ENCODE measurements around the gene ZFP91.

Gene ZFP91

DNA sequence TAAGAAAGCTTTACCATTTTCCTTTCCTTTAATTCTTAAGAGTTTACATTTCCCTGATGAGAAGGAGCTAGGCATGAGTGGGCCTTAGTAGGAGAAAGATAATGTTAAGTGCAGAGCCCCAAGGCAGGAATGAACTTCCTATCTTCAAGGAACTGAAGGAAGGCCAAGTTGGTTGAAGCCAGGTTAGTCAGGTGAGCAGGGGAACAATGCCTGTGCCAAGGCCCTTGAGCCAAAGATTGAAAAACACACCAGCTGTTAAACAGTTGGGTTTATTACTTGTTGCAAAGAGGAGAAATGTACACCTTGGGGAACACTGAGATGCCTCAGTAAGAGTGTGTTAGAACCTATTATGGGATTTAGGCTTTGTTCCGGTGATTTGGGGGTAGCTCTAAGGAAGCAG lies 53.6 kb downstream of the ZFP91 start:
- DNase-seq = no peak

DNA sequence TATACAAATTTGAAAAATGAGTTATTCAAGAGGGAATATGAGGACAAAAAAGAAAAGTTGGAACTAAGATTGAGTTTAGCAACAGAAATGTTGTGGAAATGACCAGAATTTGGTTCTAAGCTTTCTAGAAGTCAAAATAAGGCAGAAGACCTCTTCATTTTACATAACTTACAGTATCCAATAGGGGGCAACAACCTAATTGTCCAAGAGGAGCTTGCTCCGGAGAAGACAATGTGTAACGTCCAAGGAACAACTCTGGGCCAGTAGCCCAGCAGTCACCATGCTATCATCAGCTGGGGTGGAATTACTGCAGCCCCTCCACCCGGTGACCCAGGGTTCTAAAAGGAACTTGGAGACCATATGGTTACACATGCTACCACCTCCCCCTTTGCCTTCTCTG lies 57.7 kb downstream of the ZFP91 start:
- DNase-seq = no peak

DNA sequence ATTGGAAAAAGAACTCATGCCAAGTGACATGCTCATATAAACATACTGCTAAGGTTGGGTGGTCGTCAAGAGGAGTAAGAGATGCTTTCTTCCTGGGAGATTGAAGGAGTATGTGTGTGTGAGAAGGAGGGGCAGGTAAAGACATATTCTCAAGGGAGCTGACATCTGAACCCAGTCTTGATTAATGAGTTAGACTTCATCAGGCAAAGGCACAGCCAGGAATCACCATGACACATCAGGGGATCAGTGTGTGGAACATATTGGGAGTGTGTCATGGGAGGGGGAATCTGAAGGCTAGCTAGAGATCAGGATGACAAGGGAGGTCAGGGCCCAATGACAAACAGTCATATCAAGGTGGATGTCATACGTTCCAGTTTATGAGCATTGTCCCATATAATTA lies 58.5 kb downstream of the ZFP91 start:
- DNase-seq = no peak

DNA sequence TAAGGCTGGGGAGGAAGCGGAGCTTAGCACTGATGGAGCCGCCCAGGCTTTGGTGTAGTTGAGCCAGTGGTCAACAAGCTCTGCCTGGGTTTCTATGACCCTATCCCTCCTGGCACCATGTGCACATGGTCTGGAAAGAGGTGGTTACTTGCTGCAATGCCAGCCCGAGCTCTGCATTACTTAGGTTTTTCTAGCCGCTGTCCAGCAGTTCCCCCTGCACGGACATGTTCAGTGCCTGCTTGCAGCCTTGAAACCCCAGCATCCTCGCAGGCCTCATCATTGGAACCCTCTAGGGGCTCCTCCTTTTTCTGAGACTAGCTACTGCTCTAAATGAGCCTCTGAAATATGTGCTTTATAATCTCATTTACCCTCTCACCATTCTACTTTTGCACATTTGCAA lies 60.2 kb downstream of the ZFP91 start:
- no peak for DNase-seq

DNA sequence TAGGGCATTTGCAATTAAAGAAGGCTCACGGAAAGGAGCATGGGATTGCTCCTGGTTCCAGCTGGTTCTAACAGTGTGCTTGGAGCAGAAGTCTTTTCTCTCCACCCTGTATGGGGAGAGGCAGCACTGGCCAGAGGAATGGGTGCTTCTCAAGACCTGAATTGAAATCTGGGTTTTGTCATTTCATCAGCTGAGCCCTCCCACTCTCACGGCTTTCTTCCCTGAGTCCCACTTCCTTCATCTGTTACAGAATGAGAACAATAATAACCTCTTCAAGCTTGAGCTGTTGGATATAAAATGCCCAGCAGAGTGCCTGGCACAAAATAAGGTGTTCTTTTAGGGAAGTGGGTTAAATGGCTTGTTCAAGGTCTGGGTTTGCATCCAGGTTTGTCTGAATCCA lies 60.8 kb downstream of the ZFP91 start:
- DNase-seq = no peak

DNA sequence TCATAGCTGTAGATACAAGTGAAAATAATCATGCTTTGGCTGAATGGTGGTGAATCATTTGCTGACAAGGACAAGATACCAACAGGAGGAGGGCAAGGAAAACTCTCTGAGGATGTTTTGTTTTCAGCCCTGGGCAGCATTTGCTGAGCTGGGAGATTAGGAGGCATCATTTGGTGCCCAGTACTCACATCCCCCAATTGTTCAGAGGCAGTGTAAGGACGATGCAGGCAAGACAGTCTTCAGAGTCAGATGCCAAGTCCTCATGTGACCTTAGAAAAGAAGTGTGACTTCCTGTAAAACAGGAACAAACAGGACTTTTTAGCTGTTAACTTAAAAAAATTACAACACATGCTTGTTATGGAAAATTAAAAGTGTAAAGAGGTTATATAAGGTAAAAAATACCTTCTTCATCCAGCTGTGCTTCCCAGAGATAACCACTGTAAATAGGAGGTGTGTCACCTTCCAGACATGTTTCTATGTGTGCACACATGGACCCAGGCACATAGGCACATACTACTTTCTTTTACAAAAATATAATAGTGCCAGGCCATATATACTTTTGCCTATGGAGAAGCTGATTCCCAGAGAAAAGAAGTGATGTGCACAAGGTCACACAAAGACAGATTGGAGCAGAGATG lies 61.6 kb downstream of the ZFP91 start:
- DNase-seq = no peak

DNA sequence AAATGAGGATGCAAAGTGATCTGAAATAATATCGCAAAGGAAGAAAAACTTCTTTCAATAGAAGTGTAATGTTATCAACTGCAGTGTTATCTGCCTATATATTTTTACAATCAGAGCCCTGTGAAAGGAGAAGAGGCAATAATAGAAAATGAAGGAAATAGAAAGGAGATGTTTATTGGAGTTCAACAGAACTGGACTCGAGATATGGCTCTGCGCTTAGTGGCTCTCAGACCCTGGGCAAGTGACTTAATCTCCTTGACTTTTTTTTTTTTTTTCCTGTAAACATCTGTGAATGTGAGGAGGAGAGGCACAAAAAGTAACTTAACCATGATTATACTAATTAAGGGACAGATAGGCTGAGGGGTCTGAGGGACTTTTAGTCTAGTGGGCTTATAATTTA lies 62.5 kb downstream of the ZFP91 start:
- no peak for DNase-seq

DNA sequence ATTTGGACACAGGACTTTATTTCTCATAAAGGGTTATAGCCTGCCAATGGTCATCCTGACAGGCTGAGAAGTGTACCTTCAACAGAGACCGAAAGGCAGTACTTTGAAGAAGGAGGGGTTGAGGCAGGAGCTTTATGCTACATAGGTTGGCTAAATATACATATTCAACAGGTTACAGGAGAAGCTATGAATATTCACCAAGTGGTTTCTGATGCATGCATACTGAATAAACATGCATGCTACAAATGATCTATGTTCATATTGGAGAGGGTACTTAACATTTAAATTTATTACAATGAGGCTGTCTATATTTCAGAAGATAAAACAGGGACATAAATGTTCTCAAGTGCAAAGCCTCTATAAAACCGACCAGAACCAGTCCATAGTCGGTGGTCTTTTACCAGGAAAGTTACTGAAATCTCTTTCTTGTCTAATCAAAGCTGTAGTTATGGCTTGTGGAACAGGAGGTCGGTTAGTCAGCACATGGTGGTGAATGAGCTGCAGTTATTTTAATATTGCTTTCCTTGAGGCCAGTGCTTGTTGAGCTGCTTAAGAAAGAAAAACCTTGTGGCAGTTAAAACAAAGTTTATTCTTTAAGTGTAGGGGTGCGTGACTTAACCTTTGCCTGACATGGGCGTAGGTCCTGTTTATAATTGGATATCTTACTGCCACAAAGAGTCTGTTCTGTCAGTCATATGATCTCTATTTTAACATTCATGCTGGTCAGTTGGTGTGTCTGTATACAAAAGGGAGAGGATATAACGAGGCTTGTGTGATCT lies 63.1 kb downstream of the ZFP91 start:
- no peak for DNase-seq

DNA sequence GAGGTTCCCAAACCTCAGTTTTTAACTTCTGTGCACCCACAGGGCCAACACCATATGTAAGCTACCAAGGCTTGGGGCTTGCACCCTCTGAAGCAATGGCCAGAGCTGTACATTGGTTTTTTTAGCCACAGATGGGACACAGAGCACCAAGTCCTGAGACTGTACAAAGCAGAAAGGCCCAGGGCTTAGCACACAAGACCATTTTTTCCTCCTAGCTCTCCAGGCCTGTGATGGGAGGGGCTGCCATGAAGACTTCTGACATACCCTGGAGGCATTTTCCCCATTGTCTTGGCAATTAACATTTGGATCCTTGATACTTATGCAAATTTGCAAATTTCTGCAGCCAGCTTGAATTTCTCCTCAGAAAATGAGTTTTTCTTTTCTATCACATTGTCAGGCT lies 67.0 kb downstream of the ZFP91 start:
- no peak for DNase-seq

DNA sequence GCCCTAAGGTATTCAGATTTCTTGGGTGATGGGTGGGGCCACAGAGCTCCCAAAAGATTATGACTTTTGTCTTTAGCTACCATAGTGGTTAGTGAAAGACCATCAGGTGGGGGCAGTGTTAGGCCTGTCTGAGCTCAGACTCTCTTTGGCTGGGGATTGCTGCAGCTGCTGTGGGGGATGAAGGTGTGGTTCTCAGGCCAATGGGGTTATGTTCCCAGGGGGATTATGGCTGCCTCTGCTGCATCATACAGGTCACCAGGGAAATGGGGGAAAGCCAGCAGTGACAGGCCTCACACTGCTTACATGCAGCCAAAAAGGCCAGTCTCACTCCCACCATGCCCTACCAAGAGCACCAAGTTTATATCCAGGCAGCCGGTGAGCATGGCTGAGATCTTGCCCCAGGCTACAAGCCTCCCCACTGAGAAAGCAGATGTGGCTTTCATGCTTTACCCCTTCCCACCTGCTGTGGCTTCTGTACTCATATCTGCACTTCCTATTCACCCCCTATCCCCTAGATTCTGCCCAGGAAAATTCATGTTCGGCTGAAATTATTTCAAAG lies 68.4 kb downstream of the ZFP91 start:
- no peak for DNase-seq

DNA sequence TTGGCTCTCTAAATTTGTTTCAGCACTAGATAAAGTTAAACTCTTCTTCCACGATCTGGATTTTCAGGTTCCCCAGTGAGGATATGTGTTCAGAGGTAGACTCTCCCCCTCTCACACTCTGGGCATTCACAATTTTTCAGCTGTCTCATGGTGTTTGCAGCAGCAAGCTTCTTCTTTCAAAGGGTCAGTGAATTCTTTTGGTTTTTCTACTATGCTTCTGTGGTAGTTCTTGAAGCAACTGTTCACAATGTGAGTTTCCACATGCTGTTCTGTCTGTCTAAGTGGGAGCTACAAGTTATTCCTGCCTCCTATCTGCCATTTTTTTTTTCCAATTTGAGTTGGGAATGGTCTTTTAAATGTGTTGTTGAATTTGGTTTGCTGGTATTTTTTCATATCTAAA lies 69.0 kb downstream of the ZFP91 start:
- DNase-seq = no peak

DNA sequence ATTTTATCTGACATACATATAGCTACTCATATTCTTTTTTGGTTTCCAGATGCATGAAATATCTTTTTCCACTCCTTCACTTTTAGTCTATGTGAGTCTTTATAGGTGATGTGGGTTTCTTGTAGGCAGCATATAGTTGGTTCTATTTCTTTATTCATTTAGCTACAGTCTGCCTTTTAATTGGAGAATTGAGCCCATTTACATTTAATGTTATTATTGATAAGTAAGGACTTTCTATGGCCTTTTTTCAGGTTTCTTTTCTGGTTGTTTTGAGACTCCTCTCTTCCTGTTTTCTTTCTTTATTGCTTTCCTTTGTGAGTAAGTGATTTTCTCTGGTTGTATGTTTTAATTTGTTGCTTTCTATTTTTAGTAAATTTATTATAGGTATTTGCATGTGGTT lies 70.8 kb downstream of the ZFP91 start:
- DNase-seq = no peak

DNA sequence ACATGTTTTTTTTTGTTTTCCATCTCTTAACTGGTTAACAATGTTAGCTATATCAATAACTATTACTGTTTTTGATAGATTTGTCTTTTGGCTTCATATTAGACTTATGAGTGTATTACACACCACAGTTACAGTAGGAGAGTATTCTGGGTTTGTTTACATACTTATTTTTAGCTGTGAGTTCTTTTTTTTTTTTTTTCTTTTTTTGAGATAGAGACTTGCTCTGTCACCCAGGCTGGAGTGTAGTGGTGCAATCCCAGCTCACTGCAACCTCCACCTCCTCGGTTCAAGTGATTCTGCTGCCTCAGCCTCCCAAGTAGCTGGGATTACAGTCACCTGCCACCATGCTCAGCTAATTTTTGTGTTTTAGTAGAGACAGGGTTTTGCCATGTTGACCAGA lies 71.6 kb downstream of the ZFP91 start:
- no peak for DNase-seq

DNA sequence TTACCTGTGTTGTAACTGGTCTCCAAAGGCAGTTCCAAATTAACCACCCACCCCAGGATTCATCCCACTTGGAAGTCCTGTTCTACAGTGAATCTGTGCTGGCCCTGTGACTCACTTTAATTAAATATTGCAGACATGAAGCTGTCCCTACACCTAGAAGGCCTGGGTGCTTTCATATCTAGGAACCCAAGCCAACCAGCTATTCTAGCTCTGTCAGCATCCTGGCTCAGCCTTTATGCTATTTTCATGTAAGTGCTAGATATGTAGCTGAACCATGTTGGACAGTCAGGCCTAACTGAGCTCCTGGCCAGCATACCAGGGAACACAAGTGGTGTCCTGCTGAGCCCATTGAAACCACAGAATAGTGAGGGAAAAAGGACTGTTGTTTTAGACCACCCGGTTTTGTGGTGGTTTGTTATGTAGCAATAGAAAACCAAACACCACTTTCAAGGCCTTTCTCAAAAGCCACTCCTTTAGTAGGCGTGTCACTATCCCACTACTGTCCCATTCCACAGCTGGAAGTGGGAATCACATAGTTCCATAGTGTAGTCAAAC lies 73.9 kb downstream of the ZFP91 start:
- no peak for DNase-seq

DNA sequence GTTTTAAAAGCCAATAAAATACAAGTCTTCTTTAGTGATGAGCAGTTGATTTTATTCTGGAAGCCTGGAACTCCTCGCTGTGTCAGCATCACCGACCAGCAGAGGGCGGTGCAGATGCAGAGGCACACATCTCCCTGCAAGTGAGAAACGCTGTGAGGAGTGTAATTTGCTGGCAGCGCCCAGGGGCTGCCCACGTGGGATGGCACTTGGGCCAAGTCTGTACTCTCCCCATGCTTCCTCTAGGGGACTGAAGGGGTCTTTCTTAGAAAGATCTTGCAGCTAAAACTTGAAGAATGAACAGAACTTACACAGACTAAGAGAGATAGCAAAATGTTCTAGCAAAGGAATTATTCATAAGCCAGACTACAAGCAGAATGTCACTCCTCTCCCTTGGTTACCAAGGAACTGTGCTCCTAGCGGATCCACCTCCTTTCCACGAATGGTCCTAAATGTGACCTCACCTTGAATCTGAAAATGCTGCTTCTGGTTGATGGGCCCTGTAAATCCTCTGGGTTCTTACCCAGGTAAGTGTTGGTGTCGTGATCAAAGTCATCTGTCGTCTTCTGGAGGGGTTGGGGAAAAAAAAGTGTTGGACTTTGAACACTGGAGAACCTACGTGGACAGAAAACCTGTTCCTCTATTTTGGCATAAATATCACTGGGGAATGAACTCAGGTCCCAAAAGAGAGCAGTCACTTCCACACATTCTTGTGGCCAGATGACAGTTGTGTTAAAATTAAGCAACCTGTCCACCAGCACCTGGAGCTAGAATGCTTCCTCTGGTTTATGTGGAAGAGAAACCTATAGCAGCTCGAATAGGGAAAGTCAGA lies 75.4 kb downstream of the ZFP91 start:
- DNase-seq = peak; percentile 78

DNA sequence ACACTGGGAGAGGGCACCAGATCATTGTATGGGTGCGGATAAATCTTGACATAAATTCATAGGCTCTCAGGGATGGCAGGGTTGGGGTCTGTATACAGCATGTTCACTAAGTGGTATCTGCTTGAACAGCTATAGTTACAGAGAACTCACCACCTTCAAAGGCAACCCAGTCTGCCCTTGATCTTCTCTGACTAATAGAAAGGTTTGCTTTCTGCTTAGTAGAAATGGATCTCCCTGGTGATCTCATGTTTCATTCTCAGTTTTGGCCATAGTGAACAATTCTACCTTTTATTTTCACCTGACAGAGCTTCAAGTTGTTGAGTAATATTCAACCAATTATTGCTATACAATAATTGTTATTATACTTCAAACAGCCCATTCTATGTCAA lies 76.0 kb downstream of the ZFP91 start:
- DNase-seq = no peak

DNA sequence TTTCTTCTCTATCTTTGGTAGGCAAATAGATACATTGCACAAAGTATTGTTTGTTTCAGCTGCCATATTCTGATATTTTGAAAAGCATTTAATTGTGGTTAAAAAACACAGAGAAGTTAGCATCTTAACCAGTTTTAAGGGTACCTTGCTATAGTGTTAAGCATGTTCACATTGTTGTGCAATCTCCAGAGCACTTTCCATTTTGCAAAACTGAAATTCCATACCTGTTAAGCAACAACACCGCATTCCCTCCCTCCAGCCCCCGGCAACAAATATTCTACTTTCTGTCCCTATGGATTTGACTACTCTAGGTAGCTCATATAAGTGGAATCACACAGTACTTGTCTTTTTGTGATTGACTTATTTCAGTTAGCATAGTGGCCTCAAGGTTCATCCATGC lies 77.5 kb downstream of the ZFP91 start:
- DNase-seq = no peak

DNA sequence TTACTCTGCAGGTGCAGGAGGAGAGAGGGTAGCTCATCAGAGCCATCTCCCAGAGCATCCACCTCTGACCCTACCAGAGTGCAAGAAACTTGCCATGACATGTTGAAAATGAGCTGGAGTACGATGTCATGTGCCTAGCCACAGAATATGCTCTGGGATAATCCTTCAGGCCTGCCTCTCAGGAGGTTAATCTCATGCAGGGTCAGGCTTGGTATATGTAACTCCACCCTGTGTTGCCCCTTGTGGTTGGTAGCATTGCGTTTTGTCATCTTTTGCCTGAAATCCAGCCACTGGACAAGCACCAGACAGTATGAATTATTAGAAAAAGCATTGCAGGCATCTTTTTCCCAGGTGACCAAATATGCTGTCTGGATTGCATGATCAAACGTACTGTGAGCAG lies 79.8 kb downstream of the ZFP91 start:
- no peak for DNase-seq

DNA sequence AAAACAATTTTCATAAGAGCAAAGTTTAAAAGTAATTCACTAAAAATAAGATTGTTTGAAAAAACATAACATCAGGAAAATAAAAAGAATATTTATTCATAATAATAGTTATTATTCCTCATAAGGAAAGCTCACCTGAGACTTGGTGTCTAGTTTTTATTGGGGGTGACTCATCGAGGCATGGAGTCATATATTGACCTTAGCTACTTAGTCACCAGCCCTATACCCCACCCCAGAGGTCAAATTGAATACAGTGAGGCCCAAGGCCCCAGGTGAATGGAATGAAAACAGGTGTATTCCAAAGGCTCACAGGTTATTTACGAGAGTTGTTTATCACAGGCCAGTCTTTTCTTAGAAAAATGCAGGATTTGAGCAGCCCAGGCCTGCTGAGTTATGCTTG lies 80.5 kb downstream of the ZFP91 start:
- no peak for DNase-seq

DNA sequence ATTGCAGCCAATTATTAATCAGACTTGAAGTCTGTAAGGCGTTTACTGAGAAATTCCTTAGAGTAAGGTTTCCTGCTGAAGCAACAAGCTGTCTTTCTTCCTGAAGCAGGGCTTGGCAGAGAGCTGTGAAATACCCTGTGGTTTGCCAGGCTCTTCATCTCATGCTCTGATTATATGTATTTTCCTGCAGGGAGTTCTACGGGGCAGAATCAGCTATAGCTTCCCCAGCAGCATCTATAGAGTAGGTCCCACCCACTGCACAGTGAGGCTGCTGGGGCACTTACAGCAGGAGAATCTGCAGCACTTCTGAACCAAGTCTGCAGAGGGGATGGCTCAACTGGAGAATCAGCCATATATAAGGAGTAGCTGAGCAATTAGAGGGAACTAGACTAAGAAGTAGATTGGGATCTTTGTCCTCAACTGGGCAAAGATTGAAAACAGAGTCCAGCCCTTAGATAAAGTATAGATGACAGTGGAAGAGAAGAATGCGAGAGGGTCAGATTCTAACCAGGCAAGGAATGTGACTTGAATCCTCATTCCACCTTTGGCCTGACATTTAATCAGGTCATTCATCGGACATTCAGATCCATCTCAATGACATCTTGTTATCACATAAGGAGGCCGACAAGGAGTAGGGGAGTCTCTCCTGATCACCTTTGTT lies 81.2 kb downstream of the ZFP91 start:
- no peak for DNase-seq

All from activated naive CD4-positive, alpha-beta T cell treated with Interleukin-2 at 50 U/mL for 16 hours (primary cell).